A673 (cell line): ENCODE results near the gene JRKL.

Source experiments
- CTCF ChIP-seq: fragments of 300-800, 200-600 bp; sonication (generic); conservative IDR thresholded peaks from 2 replicates; pipeline ENCODE4 v1.5.1; 2017; ENCODE audit warnings: low read depth, mild to moderate bottlenecking, antibody characterized with exemption, low read length, moderate library complexity, mixed read lengths
- EZH2 ChIP-seq: fragments of 200-600 bp; sonication (generic); IDR thresholded peaks from 2 replicates; pipeline ENCODE4 v1.6.1; 2017; ENCODE audit warnings: borderline replicate concordance, low read depth, mild to moderate bottlenecking, mixed read lengths, antibody characterized with exemption, low read length; ENCODE audit not compliant: poor library complexity, severe bottlenecking

- TF ChIP-seq CTCF (no peak), EZH2 (no peak)
Measured at GRCh38 chr11:96356848-96357247, 33.0 kb upstream of the JRKL start.
